Common myeloid progenitor, CD34-positive (primary cell): Measurements from ENCODE around the gene B3GNT8.
A peak's percentile ranks its signal among the peaks of the same experiment; 100 is the strongest.

Experiments
- CTCF ChIA-PET: fragments of 350-600 bp; sonication (Branson Sonifier 250); formaldehyde crosslinking; loops from one replicate; lab custom pipeline; 2021; ENCODE audit warnings: antibody characterized with exemption; lab: Charles Lee
- POLR2A ChIA-PET: fragments of 350-600 bp; sonication (Branson Sonifier 250); formaldehyde crosslinking; loops from one replicate; lab custom pipeline; 2021; ENCODE audit warnings: antibody characterized with exemption; lab: Charles Lee
- DNase-seq, 3 donors: peaks; one replicate each; pipeline versions ENCODE4 v3.0.0 to v3.0.0-alpha.2; 2013
- H3K27ac ChIP-seq, 2 experiments: 1 replicate in 1 of 2; 2 replicates in 1 of 2; pipeline ENCODE4 v1.7.0; 2013; ENCODE audit warnings: inconsistent platforms in 2 of 2, low read length in 2 of 2, mild to moderate bottlenecking in 2 of 2, low read depth in 1 of 2, moderate library complexity in 1 of 2; ENCODE audit not compliant: severe bottlenecking in 2 of 2, insufficient read depth in 1 of 2, poor library complexity in 1 of 2
- H3K27me3 ChIP-seq, 5 experiments: replicated peaks in 2 of 5; 1 replicate in 3 of 5; 2 replicates in 2 of 5; pipeline versions ENCODE4 v1.6.1 to v1.7.0; 2013; ENCODE audit warnings: low read length in 4 of 5, mild to moderate bottlenecking in 2 of 5, moderate library complexity in 2 of 5, inconsistent platforms in 1 of 5; ENCODE audit not compliant: insufficient read depth in 5 of 5, control insufficient read depth in 4 of 5
- H3K36me3 ChIP-seq, 4 experiments: 1 replicate in 2 of 4; 2 replicates in 2 of 4; pipeline versions ENCODE4 v1.6.1 to v1.7.0; 2013; ENCODE audit warnings: low read length in 3 of 4, control low read depth in 1 of 4, mild to moderate bottlenecking in 1 of 4; ENCODE audit not compliant: control insufficient read depth in 4 of 4, insufficient read depth in 4 of 4
- H3K4me1 ChIP-seq, 4 experiments: 1 replicate in 3 of 4; 2 replicates in 1 of 4; pipeline versions ENCODE4 v1.6.1 to v1.7.1; 2013; ENCODE audit warnings: low read length in 3 of 4, mild to moderate bottlenecking in 3 of 4, control low read depth in 1 of 4, inconsistent platforms in 1 of 4, moderate library complexity in 1 of 4; ENCODE audit not compliant: control insufficient read depth in 4 of 4, insufficient read depth in 4 of 4; ENCODE audit errors: control extremely low read depth in 1 of 4
- H3K4me3 ChIP-seq, 7 experiments: 1 replicate in 4 of 7; 2 replicates in 3 of 7; pipeline versions ENCODE4 v1.5.1 to v1.7.0; 2013; ENCODE audit warnings: mild to moderate bottlenecking in 7 of 7, low read length in 6 of 7, moderate library complexity in 6 of 7, inconsistent platforms in 2 of 7, low read depth in 2 of 7, control low read depth in 1 of 7; ENCODE audit not compliant: insufficient read depth in 4 of 7, control insufficient read depth in 1 of 7; ENCODE audit errors: extremely low read depth in 1 of 7
- H3K9me3 ChIP-seq, 5 experiments: 1 replicate in 4 of 5; 2 replicates in 1 of 5; pipeline versions ENCODE4 v1.6.1 to v1.7.1; 2013; ENCODE audit warnings: low read length in 4 of 5, mild to moderate bottlenecking in 2 of 5, inconsistent platforms in 1 of 5, low read depth in 1 of 5, moderate library complexity in 1 of 5; ENCODE audit not compliant: control insufficient read depth in 4 of 5, insufficient read depth in 2 of 5; ENCODE audit errors: control extremely low read depth in 1 of 5
- WGBS: methylation state at CpG from one replicate; pipeline ENCODE4 v1.1.5; 2013; ENCODE audit not compliant: insufficient coverage; 5-methylcytosine and 5-hydroxymethylcytosine counted together

Gene B3GNT8

DNA sequence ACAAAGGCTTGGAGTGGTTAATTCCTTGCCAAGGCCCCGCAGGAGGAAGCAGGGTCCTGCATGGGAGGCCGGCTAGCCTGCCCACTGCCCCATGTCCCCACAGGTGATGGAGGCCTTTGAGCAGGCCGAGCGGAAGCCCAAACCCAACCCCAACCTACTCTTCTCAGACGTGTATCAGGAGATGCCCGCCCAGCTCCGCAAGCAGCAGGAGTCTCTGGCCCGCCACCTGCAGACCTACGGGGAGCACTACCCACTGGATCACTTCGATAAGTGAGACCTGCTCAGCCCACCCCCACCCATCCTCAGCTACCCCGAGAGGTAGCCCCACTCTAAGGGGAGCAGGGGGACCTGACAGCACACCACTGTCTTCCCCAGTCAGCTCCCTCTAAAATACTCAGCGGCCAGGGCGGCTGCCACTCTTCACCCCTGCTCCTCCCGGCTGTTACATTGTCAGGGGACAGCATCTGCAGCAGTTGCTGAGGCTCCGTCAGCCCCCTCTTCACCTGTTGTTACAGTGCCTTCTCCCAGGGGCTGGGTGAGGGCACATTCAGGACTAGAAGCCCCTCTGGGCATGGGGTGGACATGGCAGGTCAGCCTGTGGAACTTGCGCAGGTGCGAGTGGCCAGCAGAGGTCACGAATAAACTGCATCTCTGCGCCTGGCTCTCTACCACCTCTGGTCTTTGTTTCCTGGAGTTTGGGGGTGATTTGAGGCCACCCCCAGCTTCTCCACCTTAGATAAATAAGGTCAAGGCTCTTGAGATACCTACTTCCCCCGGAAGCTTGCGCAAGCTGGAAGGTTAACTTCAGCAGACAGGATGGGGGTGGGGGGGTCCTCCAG, 2.6 kb downstream of the B3GNT8 start:
- no peaks in the 10 kb centered on the region for H3K9me3 ChIP-seq
- H3K4me1 ChIP-seq = peaks cover 9 to 77% (median 74%) of the 10 kb centered on the region in 4 experiments
- H3K36me3 ChIP-seq = peaks cover 2 to 54% (median 34%) of the 10 kb centered on the region in 4 experiments
- WGBS = 80% methylated on average over 16 of the region's 21 CpGs
- POLR2A ChIA-PET = no interaction called here
- CTCF ChIA-PET = interaction anchor here (1.0 to 1.5 kb wide), 5 partner anchors 7 to 17 kb away, joined by 3 to 5 read pairs (median 4); no protein-coding TSS in a partner anchor
- peak overlapping the region; percentile 20 to 31 for H3K27ac ChIP-seq
- no peaks in the 10 kb centered on the region for H3K27me3 ChIP-seq
- peak in 2 of 3 donors; percentile 48 for DNase-seq
- peak overlapping the region in 4 of 7 experiments; percentile 26 to 47 (median 34) for H3K4me3 ChIP-seq

DNA sequence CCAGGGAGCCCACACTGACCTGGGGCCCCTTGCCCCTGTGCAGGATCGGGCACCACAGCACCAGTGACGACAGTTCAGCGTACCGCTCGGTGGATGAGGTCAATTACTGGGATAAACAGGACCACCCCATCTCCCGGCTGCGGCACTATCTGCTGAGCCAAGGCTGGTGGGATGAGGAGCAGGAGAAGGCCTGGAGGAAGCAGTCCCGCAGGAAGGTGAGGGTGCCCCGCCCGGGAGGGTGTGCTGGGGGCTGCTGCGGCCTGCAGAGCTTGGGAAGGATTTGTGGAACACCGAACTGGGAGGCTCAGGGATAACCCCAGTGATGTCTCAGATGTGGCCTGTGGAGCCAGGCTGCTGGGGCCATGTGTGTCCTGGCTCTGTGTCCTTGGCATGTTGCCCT, 4.2 kb downstream of the B3GNT8 start:
- Histone ChIP-seq H3K4me1 (peaks cover 8 to 65% (median 59%) of the 10 kb centered on the region in 4 experiments), H3K27me3 (no peaks in the 10 kb centered on the region), H3K9me3 (no peaks in the 10 kb centered on the region), H3K36me3 (peaks cover 2 to 62% (median 45%) of the 10 kb centered on the region in 4 experiments), H3K4me3 (no peak overlapping the region), H3K27ac (no peak overlapping the region)
- no peak for DNase-seq
- ChIA-PET POLR2A (no interaction called here), CTCF (interaction anchor here (1.5 kb wide), 1 partner anchor 8 kb away, joined by 5 read pairs; no protein-coding TSS in a partner anchor)
- WGBS = 94% methylated on average over 9 of the region's 12 CpGs

DNA sequence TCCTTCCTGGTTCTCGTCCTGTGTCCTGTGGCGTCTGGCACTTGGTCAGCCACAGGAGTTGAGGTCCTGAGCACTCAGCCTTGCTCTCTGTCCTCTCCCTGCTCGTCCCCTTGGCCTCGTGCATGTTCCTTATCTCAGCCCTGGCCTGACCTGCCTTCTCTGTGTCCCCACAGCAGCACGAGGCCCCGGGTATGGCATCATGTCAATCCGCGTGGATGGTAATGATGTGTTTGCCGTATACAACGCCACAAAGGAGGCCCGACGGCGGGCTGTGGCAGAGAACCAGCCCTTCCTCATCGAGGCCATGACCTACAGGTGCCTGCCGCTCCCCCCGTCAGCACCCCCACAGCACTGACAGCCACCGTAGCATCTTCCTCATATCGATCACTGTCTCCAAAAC, 4.7 kb downstream of the B3GNT8 start:
- Histone ChIP-seq H3K4me3 (no peak overlapping the region), H3K4me1 (peaks cover 8 to 60% (median 54%) of the 10 kb centered on the region in 4 experiments), H3K36me3 (peaks cover 2 to 62% (median 45%) of the 10 kb centered on the region in 4 experiments), H3K9me3 (no peaks in the 10 kb centered on the region), H3K27ac (no peak overlapping the region), H3K27me3 (no peaks in the 10 kb centered on the region)
- no peak for DNase-seq
- POLR2A ChIA-PET = no interaction called here
- CTCF ChIA-PET = interaction anchor here (1.6 to 3.1 kb wide), 2 partner anchors 9 to 14 kb away, joined by 8 to 14 read pairs; no protein-coding TSS in a partner anchor
- 82% methylated on average over 17 of the region's 18 CpGs for WGBS

DNA sequence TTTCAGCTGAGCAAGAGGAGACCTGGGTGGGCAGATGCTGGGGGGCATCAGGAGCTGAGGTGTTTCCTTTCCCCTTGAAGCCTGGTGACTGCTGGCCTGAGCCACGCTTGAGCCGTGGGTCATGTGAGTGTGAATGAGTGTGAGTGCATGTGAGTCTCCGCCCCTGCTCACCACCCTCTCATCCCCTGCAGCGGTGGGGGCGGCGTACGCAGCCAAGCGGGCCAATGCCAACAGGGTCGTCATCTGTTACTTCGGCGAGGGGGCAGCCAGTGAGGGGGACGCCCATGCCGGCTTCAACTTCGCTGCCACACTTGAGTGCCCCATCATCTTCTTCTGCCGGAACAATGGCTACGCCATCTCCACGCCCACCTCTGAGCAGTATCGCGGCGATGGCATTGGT, 5.2 kb downstream of the B3GNT8 start:
- DNase-seq = no peak
- ChIA-PET POLR2A (no interaction called here), CTCF (interaction anchor here (1.6 to 3.1 kb wide), 2 partner anchors 9 to 14 kb away, joined by 8 to 14 read pairs; no protein-coding TSS in a partner anchor)
- no peaks in the 10 kb centered on the region for H3K9me3 ChIP-seq
- no peaks in the 10 kb centered on the region for H3K27me3 ChIP-seq
- peaks cover 8 to 57% (median 50%) of the 10 kb centered on the region in 4 experiments for H3K4me1 ChIP-seq
- H3K27ac ChIP-seq = no peak overlapping the region
- no peak overlapping the region for H3K4me3 ChIP-seq
- peaks cover 2 to 67% (median 47%) of the 10 kb centered on the region in 4 experiments for H3K36me3 ChIP-seq
- 99% methylated on average over 13 of the region's 20 CpGs for WGBS

DNA sequence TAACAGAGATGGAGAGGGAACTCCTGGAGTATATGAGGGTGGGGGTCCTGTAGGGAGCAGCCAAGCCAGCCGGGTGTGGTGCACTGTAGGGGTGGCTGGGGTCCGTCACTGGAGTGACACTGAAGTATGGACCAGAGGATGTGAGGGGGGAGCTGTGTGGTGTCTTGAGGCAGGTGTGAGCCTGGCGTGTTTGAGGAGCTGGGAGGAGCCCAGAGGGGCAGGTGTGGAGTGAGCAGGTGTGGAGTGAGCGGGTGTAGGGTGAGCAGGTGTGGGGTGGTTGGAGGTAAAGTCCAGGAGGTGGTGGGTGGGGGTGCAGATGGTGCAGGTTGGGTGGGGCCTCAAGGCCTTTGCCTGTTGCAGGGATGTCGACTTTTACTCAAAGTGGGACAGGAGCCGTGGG, 5.9 kb downstream of the B3GNT8 start:
- Histone ChIP-seq H3K27ac (peak overlapping the region in 1 of 2 experiments; percentile 69), H3K27me3 (no peaks in the 10 kb centered on the region), H3K4me1 (peaks cover 5 to 50% (median 44%) of the 10 kb centered on the region in 4 experiments), H3K36me3 (peaks cover 2 to 68% (median 51%) of the 10 kb centered on the region in 4 experiments), H3K9me3 (no peaks in the 10 kb centered on the region), H3K4me3 (no peak overlapping the region)
- ChIA-PET POLR2A (no interaction called here), CTCF (interaction anchor here (0.5 to 3.1 kb wide), 4 partner anchors 10 to 142 kb away, joined by 3 to 14 read pairs (median 6); no protein-coding TSS in a partner anchor)
- no peak for DNase-seq
- WGBS = 99% methylated on average over 5 of the region's 6 CpGs

DNA sequence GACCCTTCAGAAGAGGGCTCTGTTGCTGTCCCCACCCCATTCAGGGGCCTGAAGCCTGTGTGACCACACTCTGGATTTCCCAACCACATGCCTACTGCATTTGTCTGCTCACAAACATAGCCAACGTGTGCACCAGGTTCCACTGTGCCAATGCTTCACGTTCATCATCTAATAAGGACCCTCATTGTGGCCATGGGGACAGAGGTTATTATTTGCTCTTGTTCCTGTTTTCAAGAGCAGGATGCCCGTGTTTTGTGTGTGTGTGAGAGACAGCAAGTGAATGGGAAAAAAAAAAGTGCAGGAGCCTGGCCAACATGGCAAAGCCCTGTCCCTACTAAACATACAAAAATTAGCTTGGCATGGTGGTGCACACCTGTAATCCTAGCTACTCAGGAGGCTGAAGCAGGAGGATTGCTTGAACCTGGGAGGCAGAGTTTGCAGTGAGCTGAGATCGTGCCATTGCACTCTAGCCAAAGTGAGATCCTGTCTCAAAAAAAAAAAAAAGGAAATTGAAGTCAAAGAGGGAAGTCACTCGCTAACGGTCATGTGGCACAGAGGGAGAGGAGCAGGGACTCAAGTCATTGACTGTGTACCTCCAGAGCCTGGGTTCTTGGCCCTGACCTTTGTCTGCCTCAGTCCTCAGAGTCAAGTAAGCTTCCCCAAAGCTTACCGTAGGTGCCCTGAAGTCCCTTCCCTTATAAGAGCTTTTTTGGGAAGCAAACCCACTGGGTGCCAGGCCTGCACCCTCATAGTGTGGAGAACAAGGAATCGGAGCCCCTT, 6.9 kb downstream of the B3GNT8 start:
- ChIA-PET POLR2A (interaction anchor here (0.6 kb wide), 1 partner anchor 639 kb away, joined by 4 read pairs; no protein-coding TSS in a partner anchor), CTCF (interaction anchor here (0.6 to 3.1 kb wide), 8 partner anchors 8 to 143 kb away, joined by 3 to 14 read pairs (median 4); no protein-coding TSS in a partner anchor)
- Histone ChIP-seq H3K4me3 (peak overlapping the region in 3 of 7 experiments; percentile 14 to 52 (median 41)), H3K27me3 (no peaks in the 10 kb centered on the region), H3K27ac (peak overlapping the region; percentile 51 to 69), H3K4me1 (peaks cover 5 to 40% (median 34%) of the 10 kb centered on the region in 4 experiments), H3K9me3 (no peaks in the 10 kb centered on the region), H3K36me3 (peaks cover 5 to 64% (median 53%) of the 10 kb centered on the region in 4 experiments)
- DNase-seq = peak; percentile 54 to 77 (median 74)
- 20% methylated on average over 6 of the region's 8 CpGs for WGBS
